Activated gamma-delta T cell treated with Interleukin-2 at 50 U/mL for 16 hours (primary cell): ENCODE results near the gene JMJD1C.
"Not testable (repeated sequence)": the region's sequence is repeated elsewhere in the genome, so short reads cannot be mapped to it uniquely, and the experiment has no call there.

ENCODE experiments used
- DNase-seq: peaks from one replicate; pipeline ENCODE4 v3.0.0-alpha.2; 2020

The JMJD1C gene

GRCh38 chr10:63344269-63344668 is 121.5 kb downstream of the JMJD1C start:
- DNase-seq: no peak

DNA sequence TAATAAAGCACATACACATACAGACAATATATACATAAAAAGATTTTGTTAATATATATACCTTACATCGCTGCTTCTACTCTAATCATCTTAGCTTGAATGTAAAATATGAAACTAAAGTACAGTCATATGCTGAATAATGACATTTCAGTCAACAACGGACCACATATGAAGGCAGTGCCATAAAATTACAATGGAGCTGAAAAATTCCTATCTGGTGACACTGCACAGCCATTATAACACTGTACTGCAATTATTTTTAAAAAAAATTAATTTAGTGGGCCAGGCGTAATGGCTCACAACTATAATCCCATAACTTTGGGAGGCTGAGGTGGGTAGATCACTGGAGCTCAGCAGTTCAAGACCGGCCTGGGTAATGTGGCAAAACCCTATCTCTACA is 122.3 kb downstream of the JMJD1C start:
- DNase-seq: no peak

DNA sequence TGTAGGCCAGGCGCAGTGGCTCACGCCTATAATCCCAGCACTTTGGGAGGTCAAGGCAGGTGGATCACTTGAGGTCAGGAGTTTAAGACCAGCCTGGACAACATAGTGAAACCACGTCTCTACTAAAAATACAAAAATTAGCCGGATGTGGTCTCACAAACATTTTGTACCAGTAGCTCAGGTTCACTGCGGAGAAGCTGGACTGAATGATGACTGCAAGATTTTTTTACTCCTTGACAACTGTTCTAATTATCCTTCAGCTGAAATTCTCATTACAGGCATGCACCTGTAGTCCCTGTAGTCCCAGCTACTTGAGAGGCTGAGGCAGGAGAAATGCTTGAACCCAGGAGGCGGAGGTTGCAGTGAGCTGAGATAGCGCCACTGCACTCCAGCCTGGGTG is 126.1 kb downstream of the JMJD1C start:
- not testable (repeated sequence) for DNase-seq

GRCh38 chr10:63337455-63338251 is 128.1 kb downstream of the JMJD1C start:
- DNase-seq: no peak

DNA sequence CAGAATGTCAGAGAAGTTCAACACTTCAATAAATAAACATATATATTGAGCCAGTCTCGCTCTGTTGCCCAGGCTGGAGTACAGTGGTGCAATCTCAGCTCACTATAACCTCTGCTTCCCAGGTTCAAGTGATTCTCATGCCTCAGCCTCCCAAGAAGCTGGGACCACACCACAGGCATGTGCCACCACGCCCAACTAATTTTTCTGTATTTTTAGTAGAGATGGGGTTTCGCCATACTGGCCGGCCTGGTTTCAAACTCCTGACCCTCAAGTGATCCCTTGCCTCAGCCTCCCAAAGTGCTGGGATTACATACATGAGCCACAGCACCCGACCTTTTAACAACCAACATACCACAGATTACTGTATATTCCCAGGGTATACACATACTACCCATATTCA is 134.2 kb downstream of the JMJD1C start:
- no peak for DNase-seq

GRCh38 chr10:63324495-63324854 is 141.3 kb downstream of the JMJD1C start:
- DNase-seq: no peak

DNA sequence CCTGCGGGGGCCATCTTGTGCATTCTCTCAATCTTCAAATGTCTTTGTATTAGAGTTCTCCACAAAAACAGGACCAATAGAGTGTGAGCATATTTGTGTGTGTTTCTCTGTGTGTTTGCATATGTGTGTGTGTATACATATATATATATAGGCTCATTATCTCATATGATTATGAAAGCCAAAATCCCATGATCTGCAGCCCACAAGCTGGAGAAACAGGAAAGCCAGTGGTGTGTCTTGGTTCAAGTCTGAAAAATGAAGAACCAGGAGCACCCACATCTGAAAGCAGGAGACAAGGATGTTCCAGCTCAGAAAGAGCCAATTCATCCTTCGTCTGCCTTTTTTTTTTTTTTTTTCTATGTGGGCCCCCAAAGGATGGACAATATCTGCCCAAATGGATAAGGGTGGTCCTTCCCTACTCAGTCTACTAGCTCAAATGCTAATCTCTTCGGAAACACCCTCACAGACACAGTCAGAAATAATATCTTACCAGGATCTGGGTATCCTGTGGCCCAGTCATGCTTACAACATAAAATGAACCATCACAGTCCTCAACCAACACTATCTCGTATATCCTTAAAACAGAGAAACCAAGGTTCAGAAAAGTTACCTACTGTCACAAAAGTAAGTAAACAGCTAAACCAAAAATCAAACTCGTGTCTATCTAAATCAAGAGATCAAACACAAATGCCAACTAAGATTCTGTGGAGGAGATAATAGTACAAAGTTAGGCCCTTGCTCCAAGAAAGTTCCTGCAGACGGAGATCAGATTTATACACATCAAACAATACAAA is 141.9 kb downstream of the JMJD1C start:
- no peak for DNase-seq

DNA sequence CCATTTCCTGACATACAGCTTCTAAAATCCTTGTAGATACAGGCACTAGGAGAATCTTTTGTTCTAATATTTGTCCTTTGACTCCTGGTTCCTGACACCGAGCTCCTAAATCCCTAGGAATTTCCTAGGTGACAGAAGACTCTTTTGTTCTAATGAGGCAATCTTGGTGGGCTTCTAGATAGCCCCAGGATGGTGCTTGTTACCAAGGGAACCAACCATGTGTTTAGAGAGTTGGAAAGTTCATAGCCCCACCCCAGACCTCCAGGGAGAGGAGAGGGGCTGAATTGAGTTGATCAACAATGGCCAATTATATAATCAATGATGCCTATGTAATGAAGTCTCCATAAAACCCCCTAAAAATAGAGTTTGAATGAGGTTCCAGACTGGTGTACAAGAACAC is 145.1 kb downstream of the JMJD1C start:
- DNase-seq: no peak

- no peak for DNase-seq
These were observed 146.5 kb downstream of the JMJD1C start for GRCh38 chr10:63319231-63319630.

- no peak for DNase-seq
These were observed 147.3 kb downstream of the JMJD1C start for GRCh38 chr10:63318491-63318890.

GRCh38 chr10:63314020-63314419 is 151.8 kb downstream of the JMJD1C start:
- DNase-seq: no peak

GRCh38 chr10:63313066-63313717 is 152.6 kb downstream of the JMJD1C start:
- DNase-seq: no peak

GRCh38 chr10:63308628-63309027 is 157.1 kb downstream of the JMJD1C start:
- DNase-seq: no peak

DNA sequence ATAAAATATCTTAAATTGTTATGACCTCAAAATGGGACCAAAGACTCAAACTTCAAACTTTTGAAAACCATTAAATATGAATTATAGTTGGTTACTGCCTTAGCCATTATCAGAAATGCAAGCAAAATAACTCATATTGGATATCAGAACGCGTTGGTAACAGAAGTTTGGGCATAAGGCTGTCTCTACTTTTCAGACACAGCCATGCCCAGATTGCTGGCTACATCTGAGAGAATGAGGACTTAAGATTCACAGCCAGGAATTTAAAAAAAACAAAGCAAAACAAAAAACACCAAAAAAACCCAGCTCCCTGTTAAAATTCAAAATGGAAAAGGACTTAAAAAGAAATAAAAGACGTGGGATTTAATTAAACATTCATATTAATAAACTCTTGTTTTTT is 161.6 kb downstream of the JMJD1C start:
- no peak for DNase-seq

- DNase-seq: no peak
These were observed 165.0 kb downstream of the JMJD1C start for GRCh38 chr10:63300801-63301200.

DNA sequence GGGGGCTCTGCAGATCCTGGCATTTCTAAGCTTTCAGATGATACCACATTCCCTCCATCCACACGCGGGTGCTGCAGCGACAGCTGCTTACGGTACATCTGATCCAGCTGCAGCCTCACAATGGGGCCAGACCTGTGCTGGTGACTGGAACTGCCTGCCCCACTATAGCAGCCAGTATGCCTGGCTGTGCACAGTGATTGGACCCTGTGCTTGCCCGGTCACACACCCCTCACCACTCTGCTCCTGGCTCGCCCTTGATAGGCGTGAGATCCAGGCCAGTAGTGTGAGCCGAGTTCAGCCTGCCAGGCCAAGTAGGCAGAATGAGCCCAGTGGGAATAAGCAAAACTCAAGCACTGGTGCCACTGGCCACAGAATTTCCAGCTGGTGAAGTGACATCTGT is 167.8 kb downstream of the JMJD1C start:
- DNase-seq: no peak

DNA sequence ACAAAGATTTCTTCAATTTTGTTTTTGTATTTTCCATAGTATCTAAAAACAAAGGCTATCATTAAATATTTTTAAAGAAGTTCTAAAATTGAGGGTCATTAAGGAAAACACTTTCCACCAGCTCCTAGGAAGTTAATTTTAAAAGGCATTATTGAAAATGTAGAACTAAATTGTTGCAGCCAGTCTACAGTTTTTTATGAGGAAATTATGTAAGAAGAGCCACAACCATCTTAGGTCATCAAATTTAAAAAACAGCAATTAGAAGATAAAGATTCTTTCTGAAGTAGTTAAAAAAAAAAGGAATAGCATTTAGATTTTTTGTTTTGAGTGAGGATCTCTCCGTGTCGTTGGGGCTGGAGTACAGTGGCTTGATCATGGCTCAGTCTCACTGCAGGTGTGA is 171.0 kb downstream of the JMJD1C start:
- no peak for DNase-seq

DNA sequence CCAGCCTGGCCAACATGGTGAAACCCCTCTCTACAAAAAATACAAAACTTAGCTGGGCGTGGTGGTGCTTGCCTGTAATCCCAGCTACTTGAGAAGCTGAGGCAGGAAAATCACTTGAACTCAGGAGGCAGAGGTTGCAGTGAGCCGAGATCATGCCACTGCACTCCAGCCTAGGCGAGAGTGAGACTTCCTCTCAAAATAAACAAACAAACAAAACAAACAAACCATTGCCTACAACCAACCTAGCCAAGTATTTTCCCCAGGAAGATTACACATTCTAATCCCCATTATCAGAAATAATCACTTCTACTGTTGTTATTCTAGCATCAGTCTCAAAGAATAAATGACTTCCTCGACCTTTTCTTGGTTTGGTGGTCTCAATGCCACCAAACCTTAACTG is 172.9 kb downstream of the JMJD1C start:
- not testable (repeated sequence) for DNase-seq

DNA sequence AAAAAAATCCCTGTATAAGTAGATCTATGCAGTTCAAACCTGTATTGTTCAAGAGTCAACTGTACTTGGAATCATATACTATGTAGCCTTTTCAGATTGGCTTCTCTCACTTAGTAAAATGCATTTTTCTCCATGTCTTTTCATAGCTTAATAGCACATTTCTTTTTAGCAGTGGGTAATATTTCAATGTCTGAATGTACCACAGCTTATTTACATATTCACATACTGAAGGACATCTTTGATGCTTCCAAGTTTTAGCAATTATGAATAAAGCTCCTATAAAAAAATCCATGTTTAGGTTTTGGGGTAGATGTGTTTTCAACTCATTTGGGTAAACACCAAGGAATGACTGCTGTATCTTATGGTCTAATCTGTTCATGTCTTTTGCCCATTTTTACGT is 177.6 kb downstream of the JMJD1C start:
- no peak for DNase-seq

- DNase-seq: no peak
These were observed 179.0 kb downstream of the JMJD1C start for GRCh38 chr10:63286754-63287264.

- DNase-seq: no peak
These were observed 179.4 kb downstream of the JMJD1C start for GRCh38 chr10:63286340-63286739.

- DNase-seq: not testable (repeated sequence)
These were observed 181.9 kb downstream of the JMJD1C start for GRCh38 chr10:63283901-63284300.

- DNase-seq: no peak
These were observed 182.7 kb downstream of the JMJD1C start for GRCh38 chr10:63283093-63283492.

DNA sequence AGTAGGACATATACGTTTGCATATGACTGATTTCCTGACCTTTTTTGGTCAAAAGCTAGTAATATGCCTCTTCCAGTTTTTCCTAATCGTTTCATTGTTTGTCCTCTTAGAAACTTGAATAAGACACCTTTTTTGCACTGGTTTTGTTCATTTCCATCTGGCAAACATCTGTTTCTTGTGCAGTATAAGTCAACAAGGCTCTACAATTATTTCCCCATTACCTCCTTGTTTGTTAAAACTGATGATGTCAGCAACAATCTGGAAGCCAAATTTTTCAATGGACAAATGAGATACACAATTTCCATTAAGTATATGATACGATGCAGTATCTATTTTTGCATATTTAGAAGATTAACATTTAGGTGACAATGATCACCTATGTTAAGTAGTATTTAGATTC is 183.8 kb downstream of the JMJD1C start:
- no peak for DNase-seq
